H9 (cell line): ENCODE data around the gene TP53INP2. TPM values are rescaled to one million over a fixed set of nuclear protein-coding genes. Genes with fewer than 3 reads are reported as not detected.

Source experiments
- DNase-seq: peaks from one replicate; pipeline ENCODE4 v3.0.0-alpha.2; 2017
- H2AFZ ChIP-seq: one replicate; pipeline ENCODE4 v1.6.1; 2013; ENCODE audit warnings: mild to moderate bottlenecking, low read length, control low read depth, moderate library complexity
- H2AK5ac ChIP-seq: 2 replicates; pipeline ENCODE4 v1.6.1; 2013; ENCODE audit warnings: low read length, control low read depth, mixed read lengths; ENCODE audit not compliant: insufficient read length
- H2BK120ac ChIP-seq: one replicate; pipeline ENCODE4 v1.6.1; 2013; ENCODE audit warnings: low read depth, mild to moderate bottlenecking, low read length, control low read depth, inconsistent platforms; ENCODE audit not compliant: poor library complexity, severe bottlenecking
- H2BK12ac ChIP-seq: 2 replicates; pipeline ENCODE4 v1.6.1; 2013; ENCODE audit warnings: low read length, control low read depth, mixed read lengths, low read depth; ENCODE audit not compliant: insufficient read length
- H2BK15ac ChIP-seq: 2 replicates; pipeline ENCODE4 v1.6.1; 2013; ENCODE audit warnings: low read depth, low read length, control low read depth
- H2BK20ac ChIP-seq: one replicate; pipeline ENCODE4 v1.6.1; 2013; ENCODE audit warnings: low read depth, mild to moderate bottlenecking, low read length, control low read depth, inconsistent platforms; ENCODE audit not compliant: poor library complexity, severe bottlenecking
- H2BK5ac ChIP-seq: 2 replicates; pipeline ENCODE4 v1.6.1; 2013; ENCODE audit warnings: low read length, control low read depth, mixed read lengths; ENCODE audit not compliant: insufficient read length
- H3K14ac ChIP-seq: 2 replicates; pipeline ENCODE4 v1.6.1; 2013; ENCODE audit warnings: low read length, control low read depth; ENCODE audit not compliant: insufficient read depth
- H3K18ac ChIP-seq: 2 replicates; pipeline ENCODE4 v1.6.1; 2013; ENCODE audit warnings: low read depth, mild to moderate bottlenecking, mixed read lengths, low read length, control low read depth; ENCODE audit not compliant: insufficient read length
- H3K23ac ChIP-seq: 2 replicates; pipeline ENCODE4 v1.6.1; 2013; ENCODE audit warnings: low read length, control low read depth, mixed read lengths, low read depth; ENCODE audit not compliant: insufficient read length
- H3K23me2 ChIP-seq: 2 replicates; pipeline ENCODE4 v1.6.1; 2013; ENCODE audit warnings: low read depth, mild to moderate bottlenecking, mixed read lengths, low read length, control low read depth; ENCODE audit not compliant: insufficient read length, poor library complexity, severe bottlenecking
- H3K27ac ChIP-seq: 2 replicates; pipeline ENCODE4 v1.5.1; 2013; ENCODE audit warnings: low read length, control low read depth, mixed read lengths, low read depth; ENCODE audit not compliant: insufficient read length
- H3K27me3 ChIP-seq: 2 replicates; pipeline ENCODE4 v1.6.1; 2013; ENCODE audit warnings: low read length, control low read depth, inconsistent platforms; ENCODE audit not compliant: insufficient read depth
- H3K4ac ChIP-seq: 2 replicates; pipeline ENCODE4 v1.6.1; 2013; ENCODE audit warnings: low read depth, mild to moderate bottlenecking, control low read depth, inconsistent platforms, low read length, moderate library complexity
- H3K4me1 ChIP-seq: 2 replicates; pipeline ENCODE4 v1.6.1; 2013; ENCODE audit warnings: low read length, control low read depth, inconsistent platforms; ENCODE audit not compliant: insufficient read depth
- H3K4me2 ChIP-seq: 2 replicates; pipeline ENCODE4 v1.6.1; 2013; ENCODE audit warnings: low read length, control low read depth, mixed read lengths; ENCODE audit not compliant: insufficient read length, insufficient read depth
- H3K56ac ChIP-seq: 2 replicates; pipeline ENCODE4 v1.6.1; 2013; ENCODE audit warnings: low read depth, mild to moderate bottlenecking, mixed read lengths, low read length, control low read depth; ENCODE audit not compliant: insufficient read length
- H3K79me1 ChIP-seq: 2 replicates; pipeline ENCODE4 v1.6.1; 2013; ENCODE audit warnings: low read depth, mild to moderate bottlenecking, moderate library complexity, low read length, control low read depth, inconsistent platforms; ENCODE audit not compliant: insufficient read depth, poor library complexity, severe bottlenecking
- H3K79me2 ChIP-seq: 2 replicates; pipeline ENCODE4 v1.6.1; 2013; ENCODE audit warnings: low read length, control low read depth, inconsistent platforms; ENCODE audit not compliant: insufficient read depth
- H3K9ac ChIP-seq: 2 replicates; pipeline ENCODE4 v1.6.1; 2013; ENCODE audit warnings: low read length, control low read depth, mixed read lengths; ENCODE audit not compliant: insufficient read length; ENCODE audit errors: extremely low read depth
- H3K9me3 ChIP-seq: one replicate; pipeline ENCODE4 v1.6.1; 2013; ENCODE audit warnings: low read depth, low read length, inconsistent platforms; ENCODE audit not compliant: control insufficient read depth
- H3T11ph ChIP-seq: one replicate; pipeline ENCODE4 v1.6.1; 2013; ENCODE audit warnings: mild to moderate bottlenecking, low read length, control low read depth, inconsistent platforms
- H4K20me1 ChIP-seq: one replicate; pipeline ENCODE4 v1.6.1; 2013; ENCODE audit not compliant: control insufficient read depth, insufficient read length, insufficient read depth
- H4K5ac ChIP-seq: 2 replicates; pipeline ENCODE4 v1.6.1; 2013; ENCODE audit warnings: low read depth, mild to moderate bottlenecking, mixed read lengths, low read length, control low read depth; ENCODE audit not compliant: insufficient read length
- H4K8ac ChIP-seq: replicated peaks from 2 replicates; pipeline ENCODE4 v1.6.1; 2013; ENCODE audit warnings: low read length, control low read depth, mixed read lengths, low read depth; ENCODE audit not compliant: insufficient read length
- H4K91ac ChIP-seq: 2 replicates; pipeline ENCODE4 v1.6.1; 2013; ENCODE audit warnings: low read depth, mild to moderate bottlenecking, moderate library complexity, mixed read lengths, low read length, control low read depth; ENCODE audit not compliant: insufficient read length
- H3K27ac Mint-ChIP-seq, 3 experiments: 2 replicates in 2 of 3; 3 replicates in 1 of 3; pipeline ENCODE4 v1.8.0; 2020 to 2021; ENCODE audit warnings: mixed read lengths in 3 of 3, mild to moderate bottlenecking in 1 of 3, moderate library complexity in 1 of 3
- H3K27me3 Mint-ChIP-seq: 2 replicates; pipeline ENCODE4 v1.8.0; 2021; ENCODE audit warnings: low read depth, mild to moderate bottlenecking, moderate library complexity, mixed read lengths
- H3K36me3 Mint-ChIP-seq, 3 experiments: 2 replicates in 2 of 3; 3 replicates in 1 of 3; pipeline ENCODE4 v1.8.0; 2020 to 2021; ENCODE audit warnings: low read depth in 3 of 3, mixed read lengths in 3 of 3; ENCODE audit not compliant: insufficient read depth in 1 of 3
- H3K4me1 Mint-ChIP-seq, 2 experiments: 2 replicates each; pipeline ENCODE4 v1.8.0; 2020; ENCODE audit warnings: mixed read lengths in 2 of 2
- H3K4me3 Mint-ChIP-seq, 2 experiments: 2 replicates in 1 of 2; 3 replicates in 1 of 2; pipeline ENCODE4 v1.8.0; 2020 to 2021; ENCODE audit warnings: mild to moderate bottlenecking in 2 of 2, mixed read lengths in 2 of 2, moderate library complexity in 1 of 2
- H3K9me3 Mint-ChIP-seq, 2 experiments: 2 replicates in 1 of 2; 3 replicates in 1 of 2; pipeline ENCODE4 v1.8.0; 2020; ENCODE audit warnings: mild to moderate bottlenecking in 2 of 2, mixed read lengths in 2 of 2, moderate library complexity in 1 of 2
- CTCF ChIP-seq: fragments of 200-600 bp; sonication (generic); conservative IDR thresholded peaks from 3 replicates; pipeline ENCODE4 v1.8.0; 2021; ENCODE audit warnings: antibody characterized with exemption, mild to moderate bottlenecking
- WGBS: extraction: QIAGEN DNeasy Blood & Tissue Kit; methylation state at CpG from one replicate; pipeline ENCODE4 v1.1.7; 2013; ENCODE audit warnings: missing lambda C conversion rate, low lambda C conversion rate, mixed read lengths; ENCODE audit not compliant: insufficient read length; ENCODE audit errors: extremely low coverage; 5-methylcytosine and 5-hydroxymethylcytosine counted together
- total RNA-seq: library from RNA; stranded (reverse); gene quantifications from 2 replicates; pipeline ENCODE4 v1.2.1, GENCODE V29; 2021

The TP53INP2 gene
- total RNA-seq, 1 experiment from 2014 or later: 8.0 TPM

GRCh38 chr20:34751453-34751852, 47.3 kb downstream of the TP53INP2 start:
- no peaks in the 10 kb centered on the region for H3K79me2 ChIP-seq
- no peak overlapping the region for H2BK120ac ChIP-seq
- no peak overlapping the region for H2BK15ac ChIP-seq
- no peaks in the 10 kb centered on the region for H3K27me3 Mint-ChIP-seq
- H2BK20ac ChIP-seq: no peak overlapping the region
- DNase-seq: no peak
- no peak overlapping the region for H4K91ac ChIP-seq
- no CpG with 5 or more reads among the region's 3 CpGs for WGBS
- H3K23ac ChIP-seq: no peak overlapping the region
- H3K4me1 ChIP-seq: no peaks in the 10 kb centered on the region
- no peak overlapping the region for H4K8ac ChIP-seq
- no peak for TF ChIP-seq CTCF
- no peak overlapping the region for H2BK5ac ChIP-seq
- no peaks in the 10 kb centered on the region for H3K23me2 ChIP-seq
- H3K4me3 Mint-ChIP-seq: no peak overlapping the region
- H3T11ph ChIP-seq: no peak overlapping the region
- no peaks in the 10 kb centered on the region for H3K79me1 ChIP-seq
- no peak overlapping the region for H3K4ac ChIP-seq
- no peak overlapping the region for H3K9ac ChIP-seq
- 0 out of 7 replicates have a peak overlapping the region, but pooled peaks of 2 of the 3 experiments have one; percentile 7 to 14 for H3K27ac Mint-ChIP-seq
- peaks cover 0 to 40% (median 19%) of the 10 kb centered on the region in 3 experiments; a peak in 4 of 7 replicates for H3K36me3 Mint-ChIP-seq
- no peaks in the 10 kb centered on the region for H4K20me1 ChIP-seq
- peaks cover 0 to 15% of the 10 kb centered on the region in 2 experiments; a peak in 3 of 4 replicates for H3K4me1 Mint-ChIP-seq
- no peak overlapping the region for H2BK12ac ChIP-seq
- H3K14ac ChIP-seq: no peak overlapping the region
- no peak overlapping the region for H3K56ac ChIP-seq
- H3K9me3 ChIP-seq: no peaks in the 10 kb centered on the region
- no peak overlapping the region for H4K5ac ChIP-seq
- H3K18ac ChIP-seq: no peak overlapping the region
- H2AK5ac ChIP-seq: no peak overlapping the region
- no peaks in the 10 kb centered on the region for H3K9me3 Mint-ChIP-seq
- no peak overlapping the region for H2AFZ ChIP-seq
- H3K4me2 ChIP-seq: no peak overlapping the region
- H3K27me3 ChIP-seq: no peaks in the 10 kb centered on the region
- H3K27ac ChIP-seq: no peak overlapping the region
